Activated T-helper 2 cell treated with anti-CD3 and anti-CD28 coated beads, Interferon-gamma antibody, Interleukin-2, Interleukin-4, amounts not matched to agents 10 μg/mL and 5 μg/mL and 100 μg/mL, durations not matched to agents 14 hours and 24 hours and 36 hours (primary cell): ENCODE measurements around the gene ZNF273. TPM values are rescaled to one million over a fixed set of nuclear protein-coding genes. Genes with fewer than 3 reads are reported as not detected.
"Not testable (repeated sequence)": the region's sequence is repeated elsewhere in the genome, so short reads cannot be mapped to it uniquely, and the experiment has no call there.

Experiments used
- DNase-seq: peaks from one replicate; pipeline ENCODE4 v3.0.0; 2021; ENCODE audit warnings: low spot score
- H3K27ac Mint-ChIP-seq: one replicate; pipeline ENCODE4 v1.8.0; 2021; ENCODE audit warnings: mixed read lengths
- H3K27me3 Mint-ChIP-seq: one replicate; pipeline ENCODE4 v1.8.0; 2021; ENCODE audit warnings: low read depth, mixed read lengths
- H3K36me3 Mint-ChIP-seq: one replicate; pipeline ENCODE4 v1.8.0; 2021; ENCODE audit warnings: low read depth, mixed read lengths
- H3K4me1 Mint-ChIP-seq: one replicate; pipeline ENCODE4 v1.8.0; 2021; ENCODE audit warnings: low read depth, mixed read lengths
- H3K4me3 Mint-ChIP-seq: one replicate; pipeline ENCODE4 v1.8.0; 2021; ENCODE audit warnings: low read depth, mild to moderate bottlenecking, moderate library complexity, mixed read lengths
- H3K9me3 Mint-ChIP-seq: one replicate; pipeline ENCODE4 v1.8.0; 2021; ENCODE audit warnings: mixed read lengths
- intact Hi-C: fragments of 100-400 bp; cut with micrococcal nuclease; formaldehyde crosslinking; loops from one replicate; pipeline ENCODE4 v1.15.1; 2023
- total RNA-seq: library from RNA; stranded (reverse); gene quantifications from 2 replicates; pipeline ENCODE4 v1.2.3, GENCODE V29; 2022

The ZNF273 gene
- 7.2 and 7.5 TPM in 2 replicates for total RNA-seq

DNA sequence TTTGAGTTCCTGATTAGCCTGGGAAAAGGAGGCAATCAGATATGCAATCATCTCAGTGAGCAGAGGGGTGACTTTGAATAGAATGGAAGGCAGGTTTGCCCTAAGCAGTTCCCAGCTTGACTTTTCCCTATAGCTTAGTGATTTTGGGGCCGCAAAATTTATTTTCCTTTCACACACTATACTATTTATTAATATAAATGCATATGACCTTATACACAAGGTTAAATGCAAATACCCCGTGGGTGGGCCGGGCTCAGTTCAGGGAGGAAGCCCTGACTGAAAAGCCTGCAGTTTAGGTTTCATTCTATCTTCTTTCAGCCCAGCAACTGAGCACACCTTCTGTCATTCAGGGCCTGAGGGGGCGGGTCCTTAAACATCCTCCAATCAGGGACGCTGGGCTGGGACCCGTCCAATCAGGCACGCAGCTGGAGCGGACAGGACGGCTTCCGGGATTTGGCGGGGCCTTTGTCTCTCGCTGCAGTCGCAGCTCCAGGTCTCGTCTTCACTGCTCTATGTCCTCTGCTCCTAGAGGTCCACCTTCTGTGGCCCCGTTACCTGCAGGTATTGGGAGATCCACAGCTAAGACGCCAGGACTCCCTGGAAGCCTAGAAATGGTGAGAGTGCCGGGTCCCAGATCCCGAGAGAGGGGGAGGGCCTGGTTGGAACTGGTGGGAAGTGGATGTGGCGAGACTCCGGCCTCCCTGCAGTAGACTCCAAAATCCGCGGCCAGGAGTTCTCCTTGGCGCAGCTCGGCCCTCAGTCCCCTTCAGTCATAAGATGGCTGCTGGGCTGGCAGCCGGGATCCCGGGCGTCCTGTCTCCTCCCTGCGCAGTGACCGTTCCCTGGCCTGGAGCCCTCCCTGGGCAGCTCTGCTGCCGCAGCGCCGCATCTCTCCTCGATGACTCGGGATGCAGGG, at the start of gene ZNF273:
Gene ZNF273 (plus strand): TSS at position 468 of the 916 bp plus-strand sequence. CDS start 45 bp downstream, at position 513.
- Mint-ChIP-seq H3K36me3 (peaks cover 39% of the 10 kb centered on the region), H3K27ac (peak within 1 kb of the TSS; percentile 93), H3K4me3 (peak within 1 kb of the TSS; percentile 97), H3K4me1 (peaks cover 26% of the 10 kb centered on the region), H3K27me3 (no peaks in the 10 kb centered on the region), H3K9me3 (peaks cover 22% of the 10 kb centered on the region)
- intact Hi-C loops: loop anchor here (1.0 to 10.0 kb wide), 9 partner anchors 103 to 1942 kb away; partner anchors contain the start of genes ERV3-1, ZNF107, ZNF138 and ZNF92
- peak; percentile 87 for DNase-seq

DNA sequence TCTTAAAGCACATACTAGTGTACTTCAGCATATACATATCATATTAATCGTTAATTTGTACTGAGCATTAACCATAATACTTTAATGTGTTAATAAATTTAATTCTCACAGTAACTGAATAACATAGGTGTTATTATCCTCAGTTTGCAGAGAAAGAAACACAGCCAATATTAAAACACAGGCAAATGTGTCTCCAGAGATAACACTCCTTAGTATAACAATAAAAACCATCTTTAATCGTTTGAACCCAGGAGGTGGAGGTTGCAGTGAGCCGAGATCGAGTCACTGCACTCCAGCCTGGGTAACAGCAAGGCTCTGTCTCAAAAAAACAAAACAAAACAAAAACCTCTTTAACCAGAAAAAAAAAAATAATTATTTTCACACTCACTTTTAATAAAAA, 49.4 kb upstream of the ZNF273 start:
- Mint-ChIP-seq H3K27me3 (no peaks in the 10 kb centered on the region), H3K4me1 (no peaks in the 10 kb centered on the region), H3K9me3 (peaks cover 5% of the 10 kb centered on the region), H3K36me3 (no peaks in the 10 kb centered on the region), H3K4me3 (no peak overlapping the region), H3K27ac (no peak overlapping the region)
- no peak for DNase-seq
- intact Hi-C loops: no loop called here

DNA sequence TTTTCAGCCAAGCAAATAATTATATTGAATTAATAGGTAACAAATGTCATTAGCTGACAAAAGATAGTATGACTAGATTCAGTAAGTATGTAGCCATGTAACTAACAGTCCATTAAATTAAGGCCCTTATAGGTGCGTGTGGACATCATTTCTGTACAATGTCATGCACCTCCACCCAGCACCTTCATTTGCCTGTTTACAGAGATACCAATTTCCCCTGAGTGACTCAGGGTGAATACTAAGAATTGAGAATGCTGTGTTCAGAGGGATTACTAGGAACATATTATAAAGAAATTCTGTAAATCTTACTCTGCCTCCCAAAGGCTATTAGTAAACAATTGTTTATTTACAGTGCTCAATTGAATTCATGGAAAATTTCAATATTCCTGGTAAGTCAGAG, 48.1 kb upstream of the ZNF273 start:
- Mint-ChIP-seq H3K9me3 (no peaks in the 10 kb centered on the region), H3K4me1 (no peaks in the 10 kb centered on the region), H3K4me3 (no peak overlapping the region), H3K36me3 (no peaks in the 10 kb centered on the region), H3K27me3 (no peaks in the 10 kb centered on the region), H3K27ac (no peak overlapping the region)
- DNase-seq: no peak
- intact Hi-C loops: no loop called here

- no peak overlapping the region for H3K27ac Mint-ChIP-seq
- no peaks in the 10 kb centered on the region for H3K27me3 Mint-ChIP-seq
- no peaks in the 10 kb centered on the region for H3K4me1 Mint-ChIP-seq
- DNase-seq: no peak
- peaks cover 19% of the 10 kb centered on the region for H3K9me3 Mint-ChIP-seq
- H3K36me3 Mint-ChIP-seq: no peaks in the 10 kb centered on the region
- H3K4me3 Mint-ChIP-seq: no peak overlapping the region
- intact Hi-C loops: no loop called here
These were observed 40.1 kb upstream of the ZNF273 start for GRCh38 chr7:64863021-64863420.

DNA sequence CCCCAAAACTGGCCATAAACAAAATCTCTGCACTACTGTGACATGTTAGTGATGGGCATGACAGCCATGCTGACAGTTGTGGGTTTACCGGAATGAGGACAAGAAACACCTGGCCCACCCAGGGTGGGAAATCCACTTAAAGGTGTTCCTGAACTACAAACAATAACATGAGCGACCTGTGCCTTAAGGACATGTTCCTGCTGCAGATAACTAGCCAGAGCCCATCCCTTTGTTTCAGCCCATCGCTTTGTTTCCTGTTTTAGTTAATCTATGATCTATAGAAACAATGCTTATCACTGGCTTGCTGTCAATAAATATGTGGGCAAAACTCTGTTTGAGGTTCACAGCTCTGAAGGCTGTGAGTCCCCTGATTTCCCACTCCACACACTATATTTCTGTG, 39.5 kb upstream of the ZNF273 start:
- intact Hi-C loops: not testable (repeated sequence)
- peaks cover 22% of the 10 kb centered on the region for H3K9me3 Mint-ChIP-seq

GRCh38 chr7:64863969-64864368, 39.1 kb upstream of the ZNF273 start:
- Mint-ChIP-seq H3K4me1 (no peaks in the 10 kb centered on the region), H3K27ac (no peak overlapping the region), H3K36me3 (no peaks in the 10 kb centered on the region), H3K9me3 (peaks cover 23% of the 10 kb centered on the region), H3K27me3 (no peaks in the 10 kb centered on the region), H3K4me3 (no peak overlapping the region)
- DNase-seq: no peak
- intact Hi-C loops: no loop called here

More for the DNA sequence above, 39.5 kb upstream of the ZNF273 start:
- H3K4me3 Mint-ChIP-seq, H3K4me1 Mint-ChIP-seq, H3K36me3 Mint-ChIP-seq, H3K27me3 Mint-ChIP-seq, H3K27ac Mint-ChIP-seq, DNase-seq: not testable (repeated sequence)

DNA sequence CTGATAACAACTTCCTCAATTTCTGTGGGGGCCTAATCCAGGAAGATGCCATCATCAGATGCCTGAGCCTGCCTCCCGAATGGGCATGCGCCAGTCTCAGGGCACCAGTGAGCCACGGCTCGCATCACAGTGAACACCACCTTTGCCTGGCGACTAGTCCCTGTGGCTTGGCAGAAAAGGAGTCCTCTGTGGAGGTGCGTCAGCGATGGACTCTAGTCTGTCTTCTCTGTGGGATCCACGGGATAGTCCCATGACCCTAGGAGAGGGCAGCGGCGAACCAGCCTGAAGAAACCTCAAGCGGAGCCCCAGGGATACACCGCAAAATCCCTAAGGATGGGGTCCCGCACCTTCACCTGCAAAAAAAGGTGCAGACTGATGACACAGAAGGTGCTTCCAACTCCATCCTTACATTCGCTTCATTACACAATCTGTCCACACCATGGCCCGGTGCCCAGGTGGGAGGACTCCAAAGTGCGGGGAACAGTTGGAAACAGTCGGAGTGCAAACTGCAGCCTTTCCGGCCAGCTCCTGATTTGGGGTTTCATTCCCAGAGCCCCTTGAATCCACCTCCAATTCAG, 35.1 kb upstream of the ZNF273 start:
- Mint-ChIP-seq H3K27me3 (no peaks in the 10 kb centered on the region), H3K4me3 (no peak overlapping the region), H3K4me1 (no peaks in the 10 kb centered on the region), H3K36me3 (no peaks in the 10 kb centered on the region), H3K9me3 (peaks cover 39% of the 10 kb centered on the region), H3K27ac (no peak overlapping the region)
- DNase-seq: no peak
- intact Hi-C loops: no loop called here

DNA sequence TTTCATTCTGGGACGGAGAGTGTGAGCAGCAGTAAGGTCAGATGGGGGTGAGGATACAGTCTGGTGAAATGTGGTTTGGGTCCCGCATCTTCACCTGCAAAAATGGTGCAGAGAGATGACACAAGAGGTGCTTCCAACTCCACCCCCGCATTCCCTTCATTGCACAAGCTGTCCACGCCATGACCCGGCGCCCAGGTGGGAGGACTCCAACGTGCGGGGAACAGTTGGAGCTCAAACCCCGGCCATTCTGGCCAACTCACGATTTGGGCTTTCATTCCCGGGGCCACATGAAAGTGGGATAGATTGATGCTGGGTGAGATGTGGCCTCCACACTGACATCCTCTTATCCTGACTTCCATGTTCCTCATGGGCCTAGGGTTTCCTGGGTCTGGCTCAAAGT, 34.6 kb upstream of the ZNF273 start:
- intact Hi-C loops: no loop called here
- H3K36me3 Mint-ChIP-seq: no peaks in the 10 kb centered on the region
- H3K4me1 Mint-ChIP-seq: no peaks in the 10 kb centered on the region
- H3K9me3 Mint-ChIP-seq: peaks cover 40% of the 10 kb centered on the region
- H3K27me3 Mint-ChIP-seq: no peaks in the 10 kb centered on the region
- no peak overlapping the region for H3K27ac Mint-ChIP-seq
- no peak for DNase-seq
- H3K4me3 Mint-ChIP-seq: no peak overlapping the region

- no peak overlapping the region for H3K27ac Mint-ChIP-seq
- H3K36me3 Mint-ChIP-seq: no peaks in the 10 kb centered on the region
- H3K9me3 Mint-ChIP-seq: peaks cover 41% of the 10 kb centered on the region
- intact Hi-C loops: no loop called here
- DNase-seq: no peak
- no peaks in the 10 kb centered on the region for H3K27me3 Mint-ChIP-seq
- no peaks in the 10 kb centered on the region for H3K4me1 Mint-ChIP-seq
- H3K4me3 Mint-ChIP-seq: no peak overlapping the region
These were observed 33.9 kb upstream of the ZNF273 start for GRCh38 chr7:64869121-64869725.

GRCh38 chr7:64869912-64870562, 33.0 kb upstream of the ZNF273 start:
- no peak for DNase-seq
- intact Hi-C loops: no loop called here
- Mint-ChIP-seq H3K4me3 (no peak overlapping the region), H3K9me3 (peaks cover 42% of the 10 kb centered on the region), H3K27ac (no peak overlapping the region), H3K36me3 (no peaks in the 10 kb centered on the region), H3K4me1 (no peaks in the 10 kb centered on the region), H3K27me3 (no peaks in the 10 kb centered on the region)

GRCh38 chr7:64870656-64871055, 32.4 kb upstream of the ZNF273 start:
- no peak overlapping the region for H3K4me3 Mint-ChIP-seq
- intact Hi-C loops: no loop called here
- H3K27me3 Mint-ChIP-seq: no peaks in the 10 kb centered on the region
- H3K9me3 Mint-ChIP-seq: peaks cover 48% of the 10 kb centered on the region
- H3K4me1 Mint-ChIP-seq: no peaks in the 10 kb centered on the region
- H3K36me3 Mint-ChIP-seq: no peaks in the 10 kb centered on the region
- H3K27ac Mint-ChIP-seq: no peak overlapping the region
- no peak for DNase-seq

DNA sequence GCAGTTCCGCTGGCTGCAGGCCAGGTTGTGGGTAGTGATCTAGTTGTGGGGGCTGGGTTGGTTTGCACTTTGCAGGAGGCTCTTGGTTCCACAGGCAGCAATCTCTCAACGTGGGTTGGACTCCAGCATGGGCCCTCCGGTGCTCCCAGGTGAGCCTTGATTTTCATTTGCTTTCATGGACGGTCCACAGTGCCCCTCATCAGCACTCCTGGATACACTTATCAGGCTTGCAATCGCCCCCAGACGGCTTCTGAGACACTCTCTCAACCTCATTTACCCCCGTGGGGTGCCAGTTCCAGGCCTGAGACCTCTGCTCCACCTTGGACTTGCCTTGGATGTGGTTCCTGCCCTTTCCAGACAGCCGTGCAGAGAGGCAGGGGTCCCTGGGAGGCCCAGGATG, 31.3 kb upstream of the ZNF273 start:
- intact Hi-C loops: no loop called here

More for the DNA sequence above, 31.3 kb upstream of the ZNF273 start:
- H3K4me1 Mint-ChIP-seq: no peaks in the 10 kb centered on the region
- H3K27ac Mint-ChIP-seq: no peak overlapping the region
- H3K27me3 Mint-ChIP-seq: no peaks in the 10 kb centered on the region
- peaks cover 47% of the 10 kb centered on the region for H3K9me3 Mint-ChIP-seq
- no peaks in the 10 kb centered on the region for H3K36me3 Mint-ChIP-seq
- DNase-seq: no peak
- H3K4me3 Mint-ChIP-seq: no peak overlapping the region
